ENCODE measurements around the gene STAG1.
"Not testable (repeated sequence)": the region's sequence is repeated elsewhere in the genome, so short reads cannot be mapped to it uniquely, and the experiment has no call there.

Gene STAG1

DNA sequence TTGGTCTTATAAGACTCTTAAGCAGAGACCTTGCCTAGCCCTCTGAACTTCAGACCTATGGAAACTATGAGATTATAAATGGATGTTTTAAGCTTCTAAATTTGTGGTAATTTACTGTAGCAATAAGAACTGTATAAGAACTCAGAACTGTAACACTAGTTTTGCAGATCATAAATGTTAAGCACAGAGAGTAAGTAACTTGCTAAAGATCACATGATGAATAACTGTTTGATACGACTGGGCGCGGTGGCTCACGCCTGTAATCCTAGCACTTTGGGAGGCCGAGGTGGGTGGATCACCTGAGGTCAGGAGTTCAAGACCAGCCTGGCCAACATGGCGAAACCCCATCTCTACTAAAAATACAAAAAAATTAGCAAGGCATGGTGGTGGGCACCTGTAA is 85.9 kb downstream of the STAG1 start:
- H3K9me3 ChIP-seq (ENCODE audit: control insufficient read depth, insufficient read depth, low read length); H3K36me3 ChIP-seq (ENCODE audit: insufficient read depth, low read length); H3K9ac ChIP-seq (ENCODE audit: low read depth, low read length); H3K4me1 ChIP-seq (ENCODE audit: insufficient read depth, low read length): not testable (repeated sequence)

- Histone ChIP-seq H3K36me3 (ENCODE audit: insufficient read depth, low read length) (no peaks in the 10 kb centered on the region), H3K4me1 (ENCODE audit: insufficient read depth, low read length) (no peaks in the 10 kb centered on the region), H3K9ac (ENCODE audit: low read depth, low read length) (no peak overlapping the region)
Observed at GRCh38 chr3:136664771-136665170, 87.4 kb downstream of the STAG1 start.

GRCh38 chr3:136661282-136661681 is 90.9 kb downstream of the STAG1 start:
- Histone ChIP-seq H3K9me3 (ENCODE audit: control insufficient read depth, insufficient read depth, low read length) (no peaks in the 10 kb centered on the region; the same call in 1 of the 2 replicates), H3K9ac (ENCODE audit: low read depth, low read length) (no peak overlapping the region), H3K4me1 (ENCODE audit: insufficient read depth, low read length) (0 out of 2 replicates have a peak, but pooled peaks cover 8% of the 10 kb centered on the region), H3K36me3 (ENCODE audit: insufficient read depth, low read length) (no peaks in the 10 kb centered on the region)

More at GRCh38 chr3:136664771-136665170, 87.4 kb downstream of the STAG1 start:
- no peaks in the 10 kb centered on the region for H3K9me3 ChIP-seq (ENCODE audit: control insufficient read depth, insufficient read depth, low read length)

- H3K9me3 ChIP-seq (ENCODE audit: control insufficient read depth, insufficient read depth, low read length): peaks cover 14% of the 10 kb centered on the region
- H3K9ac ChIP-seq (ENCODE audit: low read depth, low read length): no peak overlapping the region
- H3K4me1 ChIP-seq (ENCODE audit: insufficient read depth, low read length): 0 out of 2 replicates have a peak, but pooled peaks cover 8% of the 10 kb centered on the region
- no peaks in the 10 kb centered on the region for H3K36me3 ChIP-seq (ENCODE audit: insufficient read depth, low read length)
Observed at GRCh38 chr3:136658946-136659682, 93.1 kb downstream of the STAG1 start.

DNA sequence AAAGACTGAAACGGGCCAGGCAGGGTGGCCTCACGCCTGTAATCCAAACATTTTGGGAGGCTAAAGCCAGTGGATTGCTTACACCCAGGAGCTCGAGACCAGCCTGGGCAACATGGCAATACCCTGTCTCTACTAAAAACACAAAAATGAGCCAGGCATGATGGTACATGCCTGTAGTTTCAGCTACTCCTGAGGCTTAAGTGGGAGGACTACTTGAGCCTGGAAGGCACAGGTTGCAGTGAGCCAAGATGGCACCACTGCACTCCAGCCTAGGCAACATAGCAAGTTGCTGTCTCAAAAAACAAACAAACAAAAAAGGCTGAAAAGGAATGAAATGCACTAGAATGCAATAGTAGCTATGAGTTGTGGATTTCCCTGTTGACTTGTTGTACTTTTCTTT is 94.7 kb downstream of the STAG1 start:
- H3K9me3 ChIP-seq (ENCODE audit: control insufficient read depth, insufficient read depth, low read length): peaks cover 14% of the 10 kb centered on the region
- H3K36me3 ChIP-seq (ENCODE audit: insufficient read depth, low read length): no peaks in the 10 kb centered on the region
- no peak overlapping the region for H3K9ac ChIP-seq (ENCODE audit: low read depth, low read length)
- H3K4me1 ChIP-seq (ENCODE audit: insufficient read depth, low read length): 0 out of 2 replicates have a peak, but pooled peaks cover 8% of the 10 kb centered on the region

DNA sequence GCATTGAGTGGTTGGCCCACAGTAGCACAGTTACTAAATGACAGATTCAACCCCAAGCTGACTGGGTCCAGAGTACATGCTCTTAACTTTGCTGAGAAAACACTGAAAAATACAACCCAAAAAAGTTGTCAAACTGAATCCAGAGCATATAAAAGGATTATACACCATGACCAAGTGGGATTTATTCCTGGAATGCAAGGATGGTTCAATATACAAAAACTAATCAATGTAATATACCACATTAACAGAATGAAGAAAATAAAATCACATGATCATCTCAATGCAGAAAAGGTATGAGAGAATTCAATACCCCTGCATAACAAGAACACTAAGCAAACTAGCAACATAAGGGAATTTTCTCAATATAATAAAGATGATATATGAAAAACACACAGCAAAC is 98.5 kb downstream of the STAG1 start:
- no peak overlapping the region for H3K9ac ChIP-seq (ENCODE audit: low read depth, low read length)
- H3K4me1 ChIP-seq (ENCODE audit: insufficient read depth, low read length): no peaks in the 10 kb centered on the region
- peaks cover 14% of the 10 kb centered on the region for H3K9me3 ChIP-seq (ENCODE audit: control insufficient read depth, insufficient read depth, low read length)

GRCh38 chr3:136651581-136651980 is 100.6 kb downstream of the STAG1 start:
- Histone ChIP-seq H3K4me1 (ENCODE audit: insufficient read depth, low read length) (no peaks in the 10 kb centered on the region), H3K9ac (ENCODE audit: low read depth, low read length) (no peak overlapping the region), H3K9me3 (ENCODE audit: control insufficient read depth, insufficient read depth, low read length) (peaks cover 14% of the 10 kb centered on the region), H3K36me3 (ENCODE audit: insufficient read depth, low read length) (no peaks in the 10 kb centered on the region)

More for the DNA sequence above, 98.5 kb downstream of the STAG1 start:
- no peaks in the 10 kb centered on the region for H3K36me3 ChIP-seq (ENCODE audit: insufficient read depth, low read length)

DNA sequence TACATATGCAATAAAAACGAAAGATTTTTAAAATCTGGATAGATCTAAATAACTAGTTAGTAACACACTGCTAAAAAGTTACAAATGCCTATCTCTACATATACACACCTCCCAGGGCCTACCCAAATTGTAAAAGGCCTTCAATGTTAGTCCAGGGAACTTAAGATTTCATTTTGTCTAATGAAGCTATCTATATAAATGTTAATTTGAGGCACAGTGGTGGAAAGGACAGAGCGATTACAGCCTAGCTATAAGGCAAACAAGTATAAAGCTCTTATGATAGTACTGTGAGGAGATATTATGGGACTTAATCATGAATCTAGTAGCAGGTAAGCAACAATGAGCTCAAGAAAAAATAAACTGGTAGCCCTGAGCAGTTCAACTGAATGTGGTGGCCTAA is 101.7 kb downstream of the STAG1 start:
- Histone ChIP-seq H3K9ac (ENCODE audit: low read depth, low read length) (no peak overlapping the region), H3K9me3 (ENCODE audit: control insufficient read depth, insufficient read depth, low read length) (peaks cover 9% of the 10 kb centered on the region), H3K36me3 (ENCODE audit: insufficient read depth, low read length) (no peaks in the 10 kb centered on the region)

GRCh38 chr3:136645915-136646314 is 106.3 kb downstream of the STAG1 start:
- no peaks in the 10 kb centered on the region for H3K36me3 ChIP-seq (ENCODE audit: insufficient read depth, low read length)
- no peaks in the 10 kb centered on the region for H3K9me3 ChIP-seq (ENCODE audit: control insufficient read depth, insufficient read depth, low read length)
- H3K4me1 ChIP-seq (ENCODE audit: insufficient read depth, low read length): no peaks in the 10 kb centered on the region
- no peak overlapping the region for H3K9ac ChIP-seq (ENCODE audit: low read depth, low read length)

More for the DNA sequence above, 101.7 kb downstream of the STAG1 start:
- no peaks in the 10 kb centered on the region for H3K4me1 ChIP-seq (ENCODE audit: insufficient read depth, low read length)

GRCh38 chr3:136644212-136644611 is 108.0 kb downstream of the STAG1 start:
- no peaks in the 10 kb centered on the region for H3K4me1 ChIP-seq (ENCODE audit: insufficient read depth, low read length)
- no peaks in the 10 kb centered on the region for H3K9me3 ChIP-seq (ENCODE audit: control insufficient read depth, insufficient read depth, low read length)
- H3K9ac ChIP-seq (ENCODE audit: low read depth, low read length): no peak overlapping the region

GRCh38 chr3:136643380-136643779 is 108.8 kb downstream of the STAG1 start:
- H3K9ac ChIP-seq (ENCODE audit: low read depth, low read length); H3K4me1 ChIP-seq (ENCODE audit: insufficient read depth, low read length); H3K36me3 ChIP-seq (ENCODE audit: insufficient read depth, low read length); H3K9me3 ChIP-seq (ENCODE audit: control insufficient read depth, insufficient read depth, low read length): not testable (repeated sequence)

More at GRCh38 chr3:136644212-136644611, 108.0 kb downstream of the STAG1 start:
- H3K36me3 ChIP-seq (ENCODE audit: insufficient read depth, low read length): no peaks in the 10 kb centered on the region

DNA sequence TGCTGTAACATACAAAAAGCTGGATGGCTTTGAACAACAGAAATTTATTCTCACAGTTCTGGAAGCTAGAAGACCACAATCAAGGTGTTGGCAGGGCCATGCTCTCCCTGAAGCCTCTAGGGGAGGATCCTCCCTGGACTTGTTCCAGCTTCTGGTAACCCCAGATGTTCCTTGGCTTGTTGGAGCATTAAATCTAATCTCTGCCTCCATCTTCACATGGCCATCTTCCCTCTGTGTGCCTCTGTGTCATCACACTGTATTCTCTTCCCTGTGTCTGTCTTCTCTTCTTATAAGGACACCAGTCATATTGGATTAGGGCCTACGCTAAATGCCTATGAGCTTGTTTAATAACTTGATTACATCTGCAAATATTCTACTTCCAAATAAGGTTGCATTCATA is 109.5 kb downstream of the STAG1 start:
- Histone ChIP-seq H3K4me1 (ENCODE audit: insufficient read depth, low read length) (no peaks in the 10 kb centered on the region), H3K36me3 (ENCODE audit: insufficient read depth, low read length) (no peaks in the 10 kb centered on the region), H3K9me3 (ENCODE audit: control insufficient read depth, insufficient read depth, low read length) (no peaks in the 10 kb centered on the region), H3K9ac (ENCODE audit: low read depth, low read length) (no peak overlapping the region)

DNA sequence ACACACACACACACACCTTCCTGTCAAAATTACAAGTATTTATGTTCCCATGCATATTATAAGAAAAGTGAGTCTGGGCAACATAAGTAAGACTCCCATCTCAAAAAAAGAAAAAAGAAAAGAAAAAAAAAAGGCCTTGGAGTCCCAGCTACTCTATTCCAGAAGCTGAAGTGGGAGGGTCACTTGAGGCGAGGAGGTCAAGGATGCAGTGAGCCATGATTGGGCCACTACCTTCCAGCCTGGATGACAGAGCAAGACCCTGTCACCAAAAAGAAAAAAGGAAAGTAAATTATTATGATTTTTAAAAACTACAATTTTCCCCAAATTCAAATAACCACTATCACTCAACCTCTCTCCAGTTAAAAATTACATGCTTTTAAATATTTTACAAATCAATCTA is 113.1 kb downstream of the STAG1 start:
- H3K9me3 ChIP-seq (ENCODE audit: control insufficient read depth, insufficient read depth, low read length): no peaks in the 10 kb centered on the region
- H3K9ac ChIP-seq (ENCODE audit: low read depth, low read length): no peak overlapping the region
- no peaks in the 10 kb centered on the region for H3K4me1 ChIP-seq (ENCODE audit: insufficient read depth, low read length)
- no peaks in the 10 kb centered on the region for H3K36me3 ChIP-seq (ENCODE audit: insufficient read depth, low read length)

GRCh38 chr3:136637176-136637575 is 115.0 kb downstream of the STAG1 start:
- H3K36me3 ChIP-seq (ENCODE audit: insufficient read depth, low read length): no peaks in the 10 kb centered on the region
- no peaks in the 10 kb centered on the region for H3K9me3 ChIP-seq (ENCODE audit: control insufficient read depth, insufficient read depth, low read length)

DNA sequence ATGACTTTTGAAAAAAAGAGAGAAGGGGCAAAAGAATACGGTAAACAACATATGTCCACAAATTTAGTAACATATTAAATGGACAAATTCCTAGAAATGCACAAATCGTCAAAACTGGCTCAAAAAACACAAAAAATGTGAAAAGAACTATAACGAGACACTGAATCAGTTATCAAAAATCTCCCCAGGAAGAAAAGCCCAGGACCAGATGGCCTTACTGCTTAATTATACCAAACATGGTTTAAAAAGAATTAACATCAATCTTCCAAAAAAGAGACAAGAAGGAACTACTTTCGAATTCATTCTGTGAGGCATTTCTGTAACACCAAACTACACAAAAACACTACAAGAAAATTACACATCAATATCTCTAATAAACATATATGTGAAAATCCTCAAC is 117.4 kb downstream of the STAG1 start:
- H3K4me1 ChIP-seq (ENCODE audit: insufficient read depth, low read length): peaks cover 8% of the 10 kb centered on the region
- H3K36me3 ChIP-seq (ENCODE audit: insufficient read depth, low read length): no peaks in the 10 kb centered on the region
- no peaks in the 10 kb centered on the region for H3K9me3 ChIP-seq (ENCODE audit: control insufficient read depth, insufficient read depth, low read length)
- no peak overlapping the region for H3K9ac ChIP-seq (ENCODE audit: low read depth, low read length)

More at GRCh38 chr3:136637176-136637575, 115.0 kb downstream of the STAG1 start:
- Histone ChIP-seq H3K4me1 (ENCODE audit: insufficient read depth, low read length) (peaks cover 7% of the 10 kb centered on the region), H3K9ac (ENCODE audit: low read depth, low read length) (no peak overlapping the region)
